ENCODE data around the gene MTCL1. TPM values are rescaled to one million over a fixed set of nuclear protein-coding genes. Genes with fewer than 3 reads are reported as not detected.

The MTCL1 gene
- total RNA-seq, 1 donor from 2014 or later, result 59.3 TPM

- H3K4me3 ChIP-seq (ENCODE audit: insufficient read depth, low read depth, low read length), result peak overlapping the region; percentile 49
- H3K4me1 Mint-ChIP-seq (ENCODE audit: low read depth, unreplicated experiment), result peaks cover 28% of the 10 kb centered on the region
- FAIRE-seq (no peak), DNase-seq (ENCODE audit: low read depth) (no peak)
- H3K36me3 Mint-ChIP-seq (ENCODE audit: low read depth, unreplicated experiment), result peaks cover 8% of the 10 kb centered on the region
- H3K4me1 ChIP-seq (ENCODE audit: insufficient read depth, low read length), result peaks cover 33% of the 10 kb centered on the region
- no peaks in the 10 kb centered on the region for H3K27me3 Mint-ChIP-seq (ENCODE audit: low read depth, unreplicated experiment)
- peaks cover 35% of the 10 kb centered on the region for H3K79me2 ChIP-seq (ENCODE audit: insufficient read depth, low read length)
- H3K9me3 Mint-ChIP-seq (ENCODE audit: unreplicated experiment), result no peaks in the 10 kb centered on the region
- no peak overlapping the region for H3K27ac Mint-ChIP-seq (ENCODE audit: unreplicated experiment)
- H3K9ac ChIP-seq (ENCODE audit: low read length), result peak overlapping the region; percentile 79
- H2AFZ ChIP-seq (ENCODE audit: low read depth, low read length), result no peak overlapping the region
- peak overlapping the region; percentile 92 for H3K4me2 ChIP-seq (ENCODE audit: low read length)
- peak overlapping the region; percentile 81 for H3K4me3 Mint-ChIP-seq (ENCODE audit: unreplicated experiment)
- no peaks in the 10 kb centered on the region for H3K27me3 ChIP-seq (ENCODE audit: insufficient read depth, low read length)
- H3K36me3 ChIP-seq (ENCODE audit: insufficient read depth, low read length), result peaks cover 3% of the 10 kb centered on the region
- no peaks in the 10 kb centered on the region for H3K9me3 ChIP-seq (ENCODE audit: insufficient read depth, low read depth, low read length)
- TF ChIP-seq CTCF (IDR thresholded peaks at IDR 0.05; ENCODE audit: insufficient read depth, low read depth, low read length), result no peak
- no peak for TF ChIP-seq EZH2 (IDR thresholded peaks at IDR 0.05; ENCODE audit: insufficient read depth, low read length)
- H3K27ac ChIP-seq (ENCODE audit: low read depth, low read length), result peak overlapping the region; percentile 76
- peaks cover 25% of the 10 kb centered on the region for H4K20me1 ChIP-seq (ENCODE audit: insufficient read depth, low read length)
Observed at GRCh38 chr18:8703781-8704301, 1.5 kb upstream of the MTCL1 start.

GRCh38 chr18:8704361-8705237 lies 757 bp upstream of the MTCL1 start:
- H3K4me1 Mint-ChIP-seq (ENCODE audit: low read depth, unreplicated experiment), result peaks cover 27% of the 10 kb centered on the region
- peak; percentile 78 for DNase-seq (ENCODE audit: low read depth)

More at GRCh38 chr18:8704361-8705237, 757 bp upstream of the MTCL1 start:
- peak overlapping the region; percentile 92 for H3K4me2 ChIP-seq (ENCODE audit: low read length)
- H3K4me3 ChIP-seq (ENCODE audit: insufficient read depth, low read depth, low read length), result peak overlapping the region; percentile 49
- H3K9me3 ChIP-seq (ENCODE audit: insufficient read depth, low read depth, low read length), result no peaks in the 10 kb centered on the region
- peak overlapping the region; percentile 76 for H3K27ac ChIP-seq (ENCODE audit: low read depth, low read length)
- H4K20me1 ChIP-seq (ENCODE audit: insufficient read depth, low read length), result peaks cover 33% of the 10 kb centered on the region
- H2AFZ ChIP-seq (ENCODE audit: low read depth, low read length), result peak overlapping the region; percentile 93
- no peaks in the 10 kb centered on the region for H3K27me3 Mint-ChIP-seq (ENCODE audit: low read depth, unreplicated experiment)
- H3K36me3 ChIP-seq (ENCODE audit: insufficient read depth, low read length), result peaks cover 5% of the 10 kb centered on the region
- TF ChIP-seq CTCF (IDR thresholded peaks at IDR 0.05; ENCODE audit: insufficient read depth, low read depth, low read length) (no peak), EZH2 (IDR thresholded peaks at IDR 0.05; ENCODE audit: insufficient read depth, low read length) (no peak)
- no peaks in the 10 kb centered on the region for H3K27me3 ChIP-seq (ENCODE audit: insufficient read depth, low read length)
- H3K4me3 Mint-ChIP-seq (ENCODE audit: unreplicated experiment), result peak overlapping the region; percentile 81
- H3K9ac ChIP-seq (ENCODE audit: low read length), result peak overlapping the region; percentile 79
- peak overlapping the region; percentile 85 for H3K27ac Mint-ChIP-seq (ENCODE audit: unreplicated experiment)
- H3K4me1 ChIP-seq (ENCODE audit: insufficient read depth, low read length), result peaks cover 39% of the 10 kb centered on the region
- peaks cover 8% of the 10 kb centered on the region for H3K36me3 Mint-ChIP-seq (ENCODE audit: low read depth, unreplicated experiment)
- peaks cover 42% of the 10 kb centered on the region for H3K79me2 ChIP-seq (ENCODE audit: insufficient read depth, low read length)
- H3K9me3 Mint-ChIP-seq (ENCODE audit: unreplicated experiment), result no peaks in the 10 kb centered on the region
- no peak for FAIRE-seq
